Lung (tissue), 12 donors: ENCODE measurements around the gene PARP3. TPM values are rescaled to one million over a fixed set of nuclear protein-coding genes. Genes with fewer than 3 reads are reported as not detected.
"Not testable (repeated sequence)": the region's sequence is repeated elsewhere in the genome, so short reads cannot be mapped to it uniquely, and the experiment has no call there.

ENCODE experiments used
- ATAC-seq: fragments of 200-7000 bp; cut with Tn5 transposase; one replicate; pipeline ENCODE4 v1.9.1; 2020; ENCODE audit warnings: moderate number of reproducible peaks; ENCODE audit not compliant: insufficient read depth, low FRiP score
- DNase-seq, 3 donors: peaks; one replicate each; pipeline ENCODE4 v3.0.0-alpha.2; 2013 to 2017
- H3K27ac ChIP-seq, 2 donors: one replicate each; pipeline ENCODE4 v1.5.1; 2013; ENCODE audit warnings: mild to moderate bottlenecking in 2 of 2, moderate library complexity in 2 of 2, control low read depth in 1 of 2, inconsistent platforms in 1 of 2, low read depth in 1 of 2, low read length in 1 of 2
- H3K27me3 ChIP-seq, 3 donors: one replicate each; pipeline ENCODE4 v1.5.1; 2013; ENCODE audit warnings: low read length in 2 of 3; ENCODE audit not compliant: control insufficient read depth in 3 of 3, insufficient read depth in 3 of 3
- H3K36me3 ChIP-seq, 4 donors: one replicate each; pipeline ENCODE4 v1.5.1; 2013; ENCODE audit warnings: low read length in 4 of 4, mild to moderate bottlenecking in 1 of 4, moderate library complexity in 1 of 4; ENCODE audit not compliant: control insufficient read depth in 4 of 4, insufficient read depth in 4 of 4
- H3K4me1 ChIP-seq, 5 donors: one replicate each; pipeline ENCODE4 v1.5.1; 2013; ENCODE audit warnings: low read length in 5 of 5, mild to moderate bottlenecking in 2 of 5, moderate library complexity in 1 of 5; ENCODE audit not compliant: control insufficient read depth in 5 of 5, insufficient read depth in 5 of 5
- H3K4me3 ChIP-seq: one replicate; pipeline ENCODE4 v1.5.1; 2013; ENCODE audit warnings: mild to moderate bottlenecking, control low read depth, moderate library complexity
- H3K9ac ChIP-seq, 2 donors: one replicate each; pipeline ENCODE4 v1.5.1; 2013; ENCODE audit warnings: low read length in 2 of 2, control low read depth in 1 of 2; ENCODE audit not compliant: insufficient read depth in 1 of 2
- H3K9me3 ChIP-seq, 4 donors: one replicate each; pipeline ENCODE4 v1.5.1; 2013; ENCODE audit warnings: low read length in 3 of 4, mild to moderate bottlenecking in 1 of 4, moderate library complexity in 1 of 4; ENCODE audit not compliant: control insufficient read depth in 4 of 4, insufficient read depth in 3 of 4
- WGBS, 2 donors: extraction: QIAGEN DNeasy Blood & Tissue Kit; methylation state at CpG; one replicate each; pipeline ENCODE4 v1.1.7; 2013; 5-methylcytosine and 5-hydroxymethylcytosine counted together
- polyA plus RNA-seq, 2 donors: library from polyadenylated mRNA; stranded (reverse); fragments of 200-250 nt; gene quantifications; one replicate each; pipeline ENCODE4 v1.2.1, GENCODE V29; 2013
- total RNA-seq, 2 donors: library from RNA; depleted of rRNA in 1 of 2; stranded (reverse); fragments of >200 nt in 1 of 2; gene quantifications; one replicate each; pipeline ENCODE4 v1.2.1, GENCODE V29; 2014 to 2021
- TF ChIP-seq, protein P1 (sequence below): IDR thresholded peaks from 2 replicates; pipeline ENCODE4 v1.5.1; 2012; ENCODE audit warnings: mild to moderate bottlenecking; ENCODE audit errors: control extremely low read depth, extremely low read depth
- donor health status: control.
- donor health status: control.
- donor health status: Bipolar disorder and iron deficiency.
- donor health status: healthy.
- donor health status: DM: yes; HTN: yes; CAD: no.

Gene PARP3
- total and polyA plus RNA-seq, 4 donors: 15.3 to 36.7 (median 21.0) TPM

DNA sequence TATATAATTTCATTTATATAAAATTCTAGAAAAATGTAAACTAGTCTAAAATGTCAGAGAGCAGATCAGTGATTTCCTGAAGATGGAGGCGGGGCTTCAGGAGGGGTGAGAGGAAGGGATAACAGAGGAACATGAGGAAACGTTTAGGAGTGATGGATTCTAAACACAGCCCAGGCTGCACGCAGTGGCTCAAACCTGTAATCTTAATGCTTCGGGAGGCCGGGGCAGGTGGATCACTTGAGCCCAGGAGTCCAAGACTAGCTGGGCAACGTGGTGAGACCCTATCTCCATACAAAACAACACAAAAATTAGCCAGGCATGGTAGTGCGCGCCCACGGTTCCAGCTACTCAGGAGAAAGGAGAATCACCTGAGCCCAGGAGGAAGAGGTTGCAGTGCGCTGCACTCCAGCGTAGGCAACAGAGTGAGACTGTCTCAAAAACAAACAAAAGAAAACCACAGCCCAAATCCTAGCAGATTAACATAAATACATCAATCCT, 21.0 kb upstream of the PARP3 start:
- Histone ChIP-seq H3K4me1 (no peaks in the 10 kb centered on the region), H3K4me3 (no peak overlapping the region), H3K9ac (no peak overlapping the region), H3K9me3 (no peaks in the 10 kb centered on the region), H3K27me3 (no peaks in the 10 kb centered on the region), H3K27ac (no peak overlapping the region), H3K36me3 (no peaks in the 10 kb centered on the region)
- ATAC-seq: no peak
- TF ChIP-seq, protein P1, sequence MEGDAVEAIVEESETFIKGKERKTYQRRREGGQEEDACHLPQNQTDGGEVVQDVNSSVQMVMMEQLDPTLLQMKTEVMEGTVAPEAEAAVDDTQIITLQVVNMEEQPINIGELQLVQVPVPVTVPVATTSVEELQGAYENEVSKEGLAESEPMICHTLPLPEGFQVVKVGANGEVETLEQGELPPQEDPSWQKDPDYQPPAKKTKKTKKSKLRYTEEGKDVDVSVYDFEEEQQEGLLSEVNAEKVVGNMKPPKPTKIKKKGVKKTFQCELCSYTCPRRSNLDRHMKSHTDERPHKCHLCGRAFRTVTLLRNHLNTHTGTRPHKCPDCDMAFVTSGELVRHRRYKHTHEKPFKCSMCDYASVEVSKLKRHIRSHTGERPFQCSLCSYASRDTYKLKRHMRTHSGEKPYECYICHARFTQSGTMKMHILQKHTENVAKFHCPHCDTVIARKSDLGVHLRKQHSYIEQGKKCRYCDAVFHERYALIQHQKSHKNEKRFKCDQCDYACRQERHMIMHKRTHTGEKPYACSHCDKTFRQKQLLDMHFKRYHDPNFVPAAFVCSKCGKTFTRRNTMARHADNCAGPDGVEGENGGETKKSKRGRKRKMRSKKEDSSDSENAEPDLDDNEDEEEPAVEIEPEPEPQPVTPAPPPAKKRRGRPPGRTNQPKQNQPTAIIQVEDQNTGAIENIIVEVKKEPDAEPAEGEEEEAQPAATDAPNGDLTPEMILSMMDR: no peak
- DNase-seq: no peak
- 79 to 82% methylated on average over 11 of the region's 11 CpGs for WGBS, 2 donors

GRCh38 chr3:51927061-51927977, 14.8 kb upstream of the PARP3 start:
- Histone ChIP-seq H3K9me3 (no peaks in the 10 kb centered on the region), H3K9ac (no peak overlapping the region), H3K36me3 (peaks cover 0 to 8% (median 0%) of the 10 kb centered on the region in 4 donors), H3K27me3 (no peaks in the 10 kb centered on the region), H3K27ac (no peak overlapping the region), H3K4me3 (no peak overlapping the region), H3K4me1 (no peaks in the 10 kb centered on the region)
- ATAC-seq (no peak), DNase-seq (no peak)
- WGBS, 2 donors: 94 to 97% methylated on average over 5 of the region's 5 CpGs
- TF ChIP-seq, protein P1: no peak

DNA sequence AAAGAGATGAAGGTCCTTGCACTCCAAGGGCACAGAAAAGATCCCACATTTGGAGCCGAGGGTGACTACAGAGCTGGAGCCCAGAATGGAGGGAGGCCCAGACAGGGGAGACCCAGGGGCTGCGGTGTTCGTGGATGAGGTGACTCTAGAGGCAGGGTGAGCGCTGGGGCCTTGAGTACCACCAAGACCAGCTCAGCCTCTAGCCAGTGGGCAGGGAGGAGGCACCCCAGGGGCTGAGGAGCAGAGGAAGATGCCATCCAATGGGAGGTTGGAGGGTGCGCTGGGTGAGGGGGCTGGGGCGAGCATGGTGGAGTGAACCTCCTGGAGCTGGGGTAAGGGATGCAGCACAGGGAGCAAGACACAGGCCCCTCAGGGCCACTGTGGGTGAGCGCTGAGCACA, 13.7 kb upstream of the PARP3 start:
- TF ChIP-seq, protein P1: no peak
- peaks cover 0 to 18% (median 3%) of the 10 kb centered on the region in 4 donors for H3K36me3 ChIP-seq
- WGBS, 2 donors: 89 to 94% methylated on average over 7 of the region's 7 CpGs
- no peak overlapping the region for H3K4me3 ChIP-seq
- no peaks in the 10 kb centered on the region for H3K27me3 ChIP-seq
- DNase-seq (no peak), ATAC-seq (no peak)
- H3K9ac ChIP-seq: no peak overlapping the region
- no peak overlapping the region for H3K27ac ChIP-seq
- no peaks in the 10 kb centered on the region for H3K4me1 ChIP-seq
- H3K9me3 ChIP-seq: no peaks in the 10 kb centered on the region

DNA sequence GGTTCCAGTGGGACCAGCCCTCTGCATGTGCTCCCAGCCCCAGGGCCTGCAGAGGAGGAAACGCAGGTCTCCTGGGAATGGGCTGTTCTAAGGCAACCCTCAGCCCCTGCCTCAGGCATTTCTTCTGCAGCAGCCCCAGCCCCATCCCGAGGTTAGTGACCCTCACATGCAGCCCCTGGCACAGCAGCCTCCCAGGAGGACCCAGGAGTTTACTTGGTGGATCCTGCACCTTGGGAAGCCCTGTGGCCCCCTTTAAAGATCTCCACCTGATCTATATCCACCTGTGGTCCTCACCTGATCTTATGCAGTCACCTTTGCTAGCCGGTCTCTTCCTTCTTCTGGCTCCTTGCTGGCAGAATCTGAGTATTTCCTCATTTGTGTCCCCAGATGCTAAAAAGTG, 13.2 kb upstream of the PARP3 start:
- not testable (repeated sequence) for H3K27ac ChIP-seq, H3K4me3 ChIP-seq, DNase-seq, H3K9me3 ChIP-seq, H3K4me1 ChIP-seq, ATAC-seq, H3K27me3 ChIP-seq, H3K9ac ChIP-seq
- H3K36me3 ChIP-seq: peaks cover 3 to 23% (median 5%) of the 10 kb centered on the region in 4 donors
- 88 to 93% methylated on average over 3 of the region's 3 CpGs for WGBS, 2 donors
